Thoracic aorta (tissue), 2 donors: ENCODE data around the gene PPP2R5B. TPM values are rescaled to one million over a fixed set of nuclear protein-coding genes. Genes with fewer than 3 reads are reported as not detected.

ENCODE experiments used
- ATAC-seq: fragments of 150-250 bp; one replicate; pipeline ENCODE4 v1.8.0; 2017; ENCODE audit warnings: low read depth; ENCODE audit not compliant: insufficient number of reproducible peaks, low FRiP score
- DNase-seq: peaks from one replicate; pipeline ENCODE4 v3.0.0-alpha.2; 2020; ENCODE audit warnings: low spot score
- H3K27ac ChIP-seq, 2 donors: fragments of 200-600 bp; sonication (generic); 1 replicate in 1 of 2; 2 replicates in 1 of 2; pipeline ENCODE4 v1.5.1; 2016; ENCODE audit warnings: mild to moderate bottlenecking in 2 of 2, moderate library complexity in 2 of 2
- H3K27me3 ChIP-seq: fragments of 200-600 bp; sonication (generic); replicated peaks from 2 replicates; pipeline ENCODE4 v1.6.0; 2016; ENCODE audit warnings: mild to moderate bottlenecking; ENCODE audit not compliant: insufficient read depth
- H3K36me3 ChIP-seq: fragments of 200-600 bp; sonication (generic); one replicate; pipeline ENCODE4 v1.5.1; 2016
- H3K4me1 ChIP-seq, 2 donors: fragments of 200-600 bp; sonication (generic); 1 replicate in 1 of 2; 2 replicates in 1 of 2; pipeline versions ENCODE4 v1.5.1 to v1.6.0; 2016; ENCODE audit warnings: low read depth in 2 of 2, mild to moderate bottlenecking in 1 of 2; ENCODE audit not compliant: control insufficient read depth in 1 of 2
- H3K4me3 ChIP-seq: fragments of 200-600 bp; sonication (generic); 2 replicates; pipeline ENCODE4 v1.5.1; 2016; ENCODE audit warnings: mild to moderate bottlenecking
- H3K9me3 ChIP-seq: fragments of 200-600 bp; sonication (generic); 2 replicates; pipeline ENCODE4 v1.5.1; 2016
- total RNA-seq, 2 donors: library from RNA; depleted of rRNA; stranded (reverse); fragments of >200 nt; gene quantifications; one replicate each; pipeline versions ENCODE4 v1.1.0 to v1.2.3, GENCODE V29; 2016
- TF ChIP-seq, protein P1 (sequence below): fragments of 200-600 bp; sonication (generic); IDR thresholded peaks from one replicate; pipeline ENCODE4 v1.5.1; 2019; ENCODE audit warnings: antibody characterized with exemption

Gene PPP2R5B
- total RNA-seq, 2 donors from 2014 or later, result 21.0 to 38.2 TPM

DNA sequence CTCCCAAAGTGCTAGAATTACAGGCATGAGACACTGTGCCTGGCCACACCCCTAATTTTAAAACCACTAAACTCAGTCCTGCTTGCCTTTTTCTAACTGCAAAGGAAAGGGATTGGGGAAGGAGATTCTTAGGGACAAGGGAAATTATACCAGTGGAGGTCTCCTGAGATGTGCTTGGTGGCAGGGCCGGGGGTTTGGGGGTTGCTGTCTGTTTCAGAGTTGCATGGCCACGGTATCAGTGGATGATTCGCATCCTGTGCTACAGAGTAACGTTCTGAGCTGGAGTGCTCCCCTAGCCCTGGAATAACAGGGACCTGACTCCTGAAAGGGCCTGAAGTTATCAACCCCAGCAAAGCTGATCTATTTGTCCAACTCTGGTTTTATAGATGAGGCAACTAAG is 12.1 kb downstream of the PPP2R5B start:
- ATAC-seq (no peak), DNase-seq (no peak)
- peaks cover 17% of the 10 kb centered on the region for H3K36me3 ChIP-seq
- peaks cover 0 to 8% of the 10 kb centered on the region in 2 donors for H3K4me1 ChIP-seq
- H3K9me3 ChIP-seq, result no peaks in the 10 kb centered on the region
- TF ChIP-seq, protein P1, sequence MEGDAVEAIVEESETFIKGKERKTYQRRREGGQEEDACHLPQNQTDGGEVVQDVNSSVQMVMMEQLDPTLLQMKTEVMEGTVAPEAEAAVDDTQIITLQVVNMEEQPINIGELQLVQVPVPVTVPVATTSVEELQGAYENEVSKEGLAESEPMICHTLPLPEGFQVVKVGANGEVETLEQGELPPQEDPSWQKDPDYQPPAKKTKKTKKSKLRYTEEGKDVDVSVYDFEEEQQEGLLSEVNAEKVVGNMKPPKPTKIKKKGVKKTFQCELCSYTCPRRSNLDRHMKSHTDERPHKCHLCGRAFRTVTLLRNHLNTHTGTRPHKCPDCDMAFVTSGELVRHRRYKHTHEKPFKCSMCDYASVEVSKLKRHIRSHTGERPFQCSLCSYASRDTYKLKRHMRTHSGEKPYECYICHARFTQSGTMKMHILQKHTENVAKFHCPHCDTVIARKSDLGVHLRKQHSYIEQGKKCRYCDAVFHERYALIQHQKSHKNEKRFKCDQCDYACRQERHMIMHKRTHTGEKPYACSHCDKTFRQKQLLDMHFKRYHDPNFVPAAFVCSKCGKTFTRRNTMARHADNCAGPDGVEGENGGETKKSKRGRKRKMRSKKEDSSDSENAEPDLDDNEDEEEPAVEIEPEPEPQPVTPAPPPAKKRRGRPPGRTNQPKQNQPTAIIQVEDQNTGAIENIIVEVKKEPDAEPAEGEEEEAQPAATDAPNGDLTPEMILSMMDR, result no peak
- H3K4me3 ChIP-seq, result no peak overlapping the region
- H3K27ac ChIP-seq, result no peak overlapping the region
- H3K27me3 ChIP-seq, result no peaks in the 10 kb centered on the region

DNA sequence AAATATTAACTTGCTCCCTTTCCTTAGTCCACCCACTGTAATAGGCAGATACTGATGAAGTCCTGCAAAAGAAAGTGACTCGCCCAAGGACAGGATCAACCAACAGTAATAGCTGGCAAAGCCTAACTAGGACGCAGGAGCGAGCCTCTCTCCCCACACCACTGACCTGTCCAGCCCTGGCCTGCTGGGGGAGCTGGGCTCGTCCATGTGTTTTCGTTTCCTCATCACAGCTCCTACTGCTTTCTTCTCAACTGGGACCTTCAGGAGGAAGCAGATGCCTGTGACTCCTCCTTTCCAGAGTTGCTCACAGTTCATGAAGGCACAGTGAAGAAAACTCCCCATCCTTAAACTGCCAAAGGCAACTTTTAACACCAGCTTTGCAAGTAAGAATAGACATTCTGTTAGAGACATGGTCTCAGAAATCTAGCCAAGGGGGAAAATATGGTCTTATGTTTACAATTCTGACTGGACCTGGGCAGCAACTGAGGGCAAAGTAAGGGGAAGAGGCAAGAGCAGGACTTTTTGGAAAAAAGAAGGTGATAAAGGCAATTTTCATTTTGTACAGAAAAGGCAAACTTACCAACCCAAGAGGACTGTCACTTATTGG is 22.8 kb downstream of the PPP2R5B start:
- H3K9me3 ChIP-seq, result no peaks in the 10 kb centered on the region
- ATAC-seq, result no peak
- H3K27me3 ChIP-seq, result no peaks in the 10 kb centered on the region
- H3K4me3 ChIP-seq, result no peak overlapping the region
- no peaks in the 10 kb centered on the region for H3K36me3 ChIP-seq
- H3K4me1 ChIP-seq, result no peaks in the 10 kb centered on the region
- no peak for DNase-seq
- H3K27ac ChIP-seq, result no peak overlapping the region
- TF ChIP-seq, protein P1, result no peak

DNA sequence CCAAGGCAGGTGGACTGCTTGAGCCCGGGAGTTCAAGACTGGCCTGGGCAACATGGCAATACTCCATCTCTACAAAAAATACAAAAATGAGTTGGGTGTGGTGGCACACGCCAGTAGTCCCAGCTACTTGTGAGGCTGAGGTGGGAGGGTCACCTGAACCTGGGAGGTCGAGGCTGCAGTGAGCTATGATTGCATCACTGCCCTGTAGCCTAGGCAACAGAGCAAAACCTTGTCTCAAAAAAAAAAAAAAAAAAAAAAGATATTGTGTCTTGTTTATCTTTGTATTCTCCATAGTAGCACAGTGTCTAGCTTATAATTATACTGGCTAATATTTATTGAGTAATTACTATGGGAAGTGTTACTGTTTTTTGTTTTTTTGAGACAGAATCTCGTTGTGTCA is 27.0 kb downstream of the PPP2R5B start:
- H3K36me3 ChIP-seq, result no peaks in the 10 kb centered on the region
- no peaks in the 10 kb centered on the region for H3K9me3 ChIP-seq
- TF ChIP-seq, protein P1, result no peak
- H3K4me3 ChIP-seq, result no peak overlapping the region
- H3K4me1 ChIP-seq, result no peaks in the 10 kb centered on the region
- H3K27me3 ChIP-seq, result no peaks in the 10 kb centered on the region
- ATAC-seq (no peak), DNase-seq (no peak)
- H3K27ac ChIP-seq, result no peak overlapping the region

DNA sequence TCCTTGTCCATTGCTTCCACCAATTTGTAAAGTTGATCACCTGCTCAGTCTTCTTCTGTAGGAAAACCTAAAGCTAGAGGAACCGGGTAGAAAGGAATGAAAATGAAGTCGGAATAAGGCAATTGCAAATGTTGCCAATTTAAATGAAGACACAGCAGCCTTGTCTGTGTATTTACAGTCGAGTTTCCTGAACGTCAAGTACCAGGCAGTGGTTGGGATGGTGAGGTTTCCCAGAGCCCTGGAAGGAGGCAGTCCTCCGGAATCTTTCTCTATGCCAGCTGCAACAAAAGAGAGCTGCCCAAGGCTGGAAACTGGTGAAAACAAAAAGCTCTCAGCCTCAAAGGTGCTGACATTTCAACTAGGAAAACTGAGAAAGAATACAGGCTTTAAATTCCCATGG is 29.7 kb downstream of the PPP2R5B start:
- DNase-seq (no peak), ATAC-seq (no peak)
- Histone ChIP-seq H3K27ac (no peak overlapping the region), H3K4me1 (no peaks in the 10 kb centered on the region), H3K36me3 (no peaks in the 10 kb centered on the region), H3K9me3 (no peaks in the 10 kb centered on the region), H3K4me3 (no peak overlapping the region), H3K27me3 (no peaks in the 10 kb centered on the region)
- TF ChIP-seq, protein P1, result no peak

DNA sequence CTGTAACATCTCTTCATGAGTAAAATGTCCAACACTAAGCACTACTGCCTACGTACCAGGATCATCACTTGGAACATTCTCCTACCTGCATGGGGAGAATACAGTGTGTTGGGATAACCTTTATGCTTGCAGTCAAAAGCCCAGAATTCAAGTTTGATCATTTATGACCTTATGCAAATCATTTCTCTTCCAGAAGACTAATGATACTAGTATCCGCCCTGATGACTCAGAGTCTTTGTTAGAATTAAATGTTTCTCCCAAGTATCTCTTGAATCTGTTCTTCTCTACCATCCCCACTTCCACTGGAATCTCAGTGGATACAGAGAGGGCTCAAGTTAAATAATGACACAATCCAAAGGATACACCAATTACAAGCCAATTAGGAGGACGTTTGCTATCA is 35.0 kb downstream of the PPP2R5B start:
- H3K4me3 ChIP-seq, result no peak overlapping the region
- TF ChIP-seq, protein P1, result no peak
- H3K4me1 ChIP-seq, result no peaks in the 10 kb centered on the region
- no peaks in the 10 kb centered on the region for H3K27me3 ChIP-seq
- H3K36me3 ChIP-seq, result no peaks in the 10 kb centered on the region
- DNase-seq, result no peak
- H3K9me3 ChIP-seq, result no peaks in the 10 kb centered on the region
- H3K27ac ChIP-seq, result no peak overlapping the region
- ATAC-seq, result no peak
